ENCODE measurements around the gene MGLL.

MGLL gene

DNA sequence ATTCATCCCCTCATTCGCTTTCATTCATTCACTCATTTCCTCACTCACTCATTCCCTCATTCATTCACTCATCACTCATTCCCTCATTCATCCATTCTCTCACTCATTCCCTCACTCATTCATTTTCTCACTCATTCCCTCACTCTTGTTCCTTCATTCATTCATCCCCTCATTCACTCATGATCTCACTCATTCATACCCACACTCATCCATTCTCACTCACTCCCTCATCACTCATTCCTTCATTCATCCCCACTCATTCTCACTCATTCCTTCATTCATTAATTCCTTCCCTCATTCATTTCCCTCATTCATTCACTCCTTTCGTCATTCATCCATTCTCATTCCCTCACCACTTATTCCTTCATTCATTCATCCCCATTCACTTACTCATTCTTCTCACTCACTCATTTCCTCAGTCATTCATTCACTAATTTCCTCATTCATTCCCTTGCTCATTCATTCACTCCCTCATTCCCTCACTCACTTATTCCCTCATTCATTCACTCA is 135.0 kb downstream of the MGLL start:
- no peak overlapping the region for H3K4me3 ChIP-seq (ENCODE audit: low read depth, low read length)
- no peak overlapping the region for H2AFZ ChIP-seq
- no peaks in the 10 kb centered on the region for H3K27me3 ChIP-seq (ENCODE audit: control insufficient read depth, insufficient read depth, low read length)
- H3K36me3 ChIP-seq (ENCODE audit: control insufficient read depth, insufficient read depth, low read length), result no peaks in the 10 kb centered on the region
- H3K9ac ChIP-seq, result no peak overlapping the region
- H3K4me1 ChIP-seq, result no peaks in the 10 kb centered on the region
- no peak overlapping the region for H3K27ac ChIP-seq
- H3K9me3 ChIP-seq (ENCODE audit: control insufficient read depth, low read length), result no peaks in the 10 kb centered on the region
- H3K79me2 ChIP-seq, result no peaks in the 10 kb centered on the region
- H3K4me2 ChIP-seq (ENCODE audit: low read length), result no peak overlapping the region
- TF ChIP-seq, protein P1, sequence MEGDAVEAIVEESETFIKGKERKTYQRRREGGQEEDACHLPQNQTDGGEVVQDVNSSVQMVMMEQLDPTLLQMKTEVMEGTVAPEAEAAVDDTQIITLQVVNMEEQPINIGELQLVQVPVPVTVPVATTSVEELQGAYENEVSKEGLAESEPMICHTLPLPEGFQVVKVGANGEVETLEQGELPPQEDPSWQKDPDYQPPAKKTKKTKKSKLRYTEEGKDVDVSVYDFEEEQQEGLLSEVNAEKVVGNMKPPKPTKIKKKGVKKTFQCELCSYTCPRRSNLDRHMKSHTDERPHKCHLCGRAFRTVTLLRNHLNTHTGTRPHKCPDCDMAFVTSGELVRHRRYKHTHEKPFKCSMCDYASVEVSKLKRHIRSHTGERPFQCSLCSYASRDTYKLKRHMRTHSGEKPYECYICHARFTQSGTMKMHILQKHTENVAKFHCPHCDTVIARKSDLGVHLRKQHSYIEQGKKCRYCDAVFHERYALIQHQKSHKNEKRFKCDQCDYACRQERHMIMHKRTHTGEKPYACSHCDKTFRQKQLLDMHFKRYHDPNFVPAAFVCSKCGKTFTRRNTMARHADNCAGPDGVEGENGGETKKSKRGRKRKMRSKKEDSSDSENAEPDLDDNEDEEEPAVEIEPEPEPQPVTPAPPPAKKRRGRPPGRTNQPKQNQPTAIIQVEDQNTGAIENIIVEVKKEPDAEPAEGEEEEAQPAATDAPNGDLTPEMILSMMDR (IDR thresholded peaks at IDR 0.05), result no peak

DNA sequence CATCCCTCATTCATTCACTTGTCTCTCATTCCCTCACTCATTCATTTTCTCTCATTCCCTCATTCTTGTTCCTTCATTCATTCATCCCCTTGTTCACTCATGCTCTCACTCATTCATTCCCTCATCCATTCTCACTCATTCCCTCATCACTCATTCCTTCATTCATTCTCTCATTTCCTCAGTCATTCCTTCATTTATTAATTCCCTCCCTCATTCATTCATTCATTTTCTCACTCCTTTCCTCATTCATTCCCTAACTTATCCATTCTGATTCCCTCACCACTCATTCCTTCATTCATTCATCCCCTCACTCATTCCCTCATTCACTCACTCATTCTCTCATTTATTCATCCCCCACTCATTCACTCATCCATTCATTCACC is 135.8 kb downstream of the MGLL start:
- H3K9me3 ChIP-seq (ENCODE audit: control insufficient read depth, low read length), result no peaks in the 10 kb centered on the region
- no peak overlapping the region for H3K4me3 ChIP-seq (ENCODE audit: low read depth, low read length)
- H2AFZ ChIP-seq, result no peak overlapping the region
- TF ChIP-seq, protein P1 (IDR thresholded peaks at IDR 0.05), result no peak
- no peaks in the 10 kb centered on the region for H3K36me3 ChIP-seq (ENCODE audit: control insufficient read depth, insufficient read depth, low read length)
- no peaks in the 10 kb centered on the region for H3K79me2 ChIP-seq
- no peaks in the 10 kb centered on the region for H3K27me3 ChIP-seq (ENCODE audit: control insufficient read depth, insufficient read depth, low read length)
- no peak overlapping the region for H3K27ac ChIP-seq
- H3K4me2 ChIP-seq (ENCODE audit: low read length), result no peak overlapping the region
- no peaks in the 10 kb centered on the region for H3K4me1 ChIP-seq
- no peak overlapping the region for H3K9ac ChIP-seq

DNA sequence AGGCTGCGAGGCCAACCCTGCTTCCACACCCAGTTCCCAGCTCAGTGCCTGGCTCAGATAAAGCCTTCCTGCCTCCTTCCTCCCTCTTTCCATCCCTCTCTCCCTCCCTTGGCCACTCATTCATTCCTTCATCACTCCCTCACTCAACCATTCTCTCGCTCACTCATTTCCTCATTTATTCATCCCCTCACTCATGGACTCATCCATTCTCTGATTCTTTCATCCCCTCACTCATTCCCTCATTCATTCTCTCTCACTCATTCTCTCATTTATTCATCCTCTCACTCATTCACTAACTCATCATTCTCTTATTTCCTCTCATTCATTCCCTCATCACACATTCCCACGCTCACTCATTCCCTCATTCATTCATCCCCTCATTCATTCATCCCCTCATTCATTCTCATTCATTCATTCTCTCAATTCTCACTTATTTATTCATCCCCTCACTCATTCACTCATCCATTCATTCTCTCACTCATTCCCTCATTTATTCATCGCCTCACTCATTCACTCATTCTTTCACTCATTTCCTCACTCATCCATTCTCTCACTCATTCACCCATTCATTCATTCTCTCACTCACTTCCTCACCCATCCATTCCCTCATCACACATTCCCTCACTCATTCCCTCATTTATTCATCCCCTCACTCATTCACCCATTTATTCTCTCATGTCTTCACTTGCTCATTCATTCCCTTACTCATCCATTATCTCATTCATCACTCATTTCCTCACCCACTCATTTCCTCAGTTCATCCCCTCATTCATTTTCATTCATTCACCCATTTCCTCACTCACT is 136.4 kb downstream of the MGLL start:
- Histone ChIP-seq H3K4me1 (no peaks in the 10 kb centered on the region), H3K4me2 (ENCODE audit: low read length) (no peak overlapping the region), H3K27ac (no peak overlapping the region), H3K9ac (no peak overlapping the region), H3K9me3 (ENCODE audit: control insufficient read depth, low read length) (no peaks in the 10 kb centered on the region), H2AFZ (no peak overlapping the region), H3K27me3 (ENCODE audit: control insufficient read depth, insufficient read depth, low read length) (no peaks in the 10 kb centered on the region), H3K36me3 (ENCODE audit: control insufficient read depth, insufficient read depth, low read length) (no peaks in the 10 kb centered on the region), H3K4me3 (ENCODE audit: low read depth, low read length) (no peak overlapping the region), H3K79me2 (no peaks in the 10 kb centered on the region)
- TF ChIP-seq, protein P1 (IDR thresholded peaks at IDR 0.05), result no peak

DNA sequence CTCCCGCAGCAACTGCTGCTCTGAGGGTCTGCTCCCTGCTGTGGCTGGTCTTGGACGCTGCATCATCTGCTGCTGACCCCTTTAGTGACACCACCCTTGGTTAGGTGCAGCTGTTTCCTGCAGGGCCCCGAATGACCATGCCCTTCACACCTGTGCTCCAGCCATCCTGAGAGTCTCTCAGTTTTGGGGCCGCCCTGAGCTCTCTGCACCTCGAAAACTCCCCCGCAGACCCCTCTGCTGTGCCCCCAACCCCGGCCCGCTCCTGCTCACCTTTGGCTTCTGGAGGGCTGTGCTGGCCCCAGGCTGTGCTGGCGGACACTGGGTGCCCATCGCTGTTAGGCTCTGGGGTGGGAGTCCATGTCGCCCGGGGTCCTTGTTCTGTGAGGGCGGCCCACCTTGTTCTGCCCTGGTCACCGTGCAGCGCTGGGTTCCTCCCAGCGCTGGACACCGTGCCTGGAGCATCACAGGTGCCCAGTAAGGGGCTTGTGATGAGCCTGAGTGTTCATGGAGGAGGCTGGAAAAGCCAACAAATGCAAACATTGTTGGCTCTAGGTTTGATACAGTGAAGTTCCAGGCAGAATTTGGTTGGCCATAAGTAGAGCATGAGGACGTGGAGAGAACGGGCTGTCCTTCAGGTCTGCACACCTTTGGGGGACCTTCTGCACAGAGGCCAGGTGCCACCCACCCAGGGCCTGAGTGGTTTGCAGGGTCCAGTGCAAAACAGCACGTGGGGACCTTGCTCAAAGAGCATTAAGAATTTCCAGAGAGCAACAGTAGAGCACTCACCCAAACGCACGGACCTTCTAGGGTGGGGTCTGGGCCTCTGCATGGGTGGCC is 137.2 kb downstream of the MGLL start:
- H3K79me2 ChIP-seq, result no peaks in the 10 kb centered on the region
- H2AFZ ChIP-seq, result no peak overlapping the region
- no peaks in the 10 kb centered on the region for H3K36me3 ChIP-seq (ENCODE audit: control insufficient read depth, insufficient read depth, low read length)
- TF ChIP-seq, protein P1 (IDR thresholded peaks at IDR 0.05), result no peak
- H3K27me3 ChIP-seq (ENCODE audit: control insufficient read depth, insufficient read depth, low read length), result no peaks in the 10 kb centered on the region
- no peak overlapping the region for H3K4me3 ChIP-seq (ENCODE audit: low read depth, low read length)
- H3K9me3 ChIP-seq (ENCODE audit: control insufficient read depth, low read length), result no peaks in the 10 kb centered on the region
- H3K4me2 ChIP-seq (ENCODE audit: low read length), result no peak overlapping the region
- H3K4me1 ChIP-seq, result no peaks in the 10 kb centered on the region
- H3K27ac ChIP-seq, result no peak overlapping the region
- no peak overlapping the region for H3K9ac ChIP-seq
